Measurements from ENCODE around the gene KRTAP5-7. TPM values are rescaled to one million over a fixed set of nuclear protein-coding genes. Genes with fewer than 3 reads are reported as not detected.

KRTAP5-7 gene
- total RNA-seq, 1 experiment from 2014 or later, result not detected

DNA sequence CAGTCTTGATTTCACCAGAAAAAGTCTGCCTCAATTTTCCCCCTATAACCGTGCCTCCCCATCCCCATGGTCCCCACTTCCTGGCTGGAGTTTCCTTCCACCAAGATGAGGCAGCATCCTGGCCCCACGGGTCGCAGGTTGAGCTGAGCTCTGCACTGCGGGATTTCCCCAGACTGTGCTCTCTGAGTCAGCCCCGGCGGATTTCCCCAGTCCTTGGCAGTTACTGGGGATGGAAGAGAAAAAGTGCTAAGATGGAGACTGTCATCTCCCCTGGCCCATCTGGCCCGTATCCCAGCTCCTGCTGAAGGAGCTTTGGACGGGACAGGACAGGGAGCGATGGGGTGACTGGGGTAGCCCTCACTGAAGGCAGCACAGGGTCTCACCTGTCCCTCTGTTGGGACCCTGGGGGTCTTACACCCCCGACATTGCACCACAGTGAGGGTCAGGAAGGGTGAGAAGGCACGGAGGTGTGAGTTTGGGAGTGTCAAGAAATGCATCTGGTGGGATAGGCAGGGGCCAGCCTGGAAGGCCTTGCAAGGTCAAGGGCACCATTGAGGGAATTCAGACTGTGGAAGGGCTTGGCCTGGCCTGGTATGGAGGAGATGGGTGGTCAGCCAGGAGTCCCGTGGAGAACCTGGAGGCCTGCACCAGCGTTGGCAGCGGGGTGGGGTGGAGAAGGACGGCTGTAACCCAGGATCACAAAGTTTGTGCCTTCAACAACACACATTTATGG, 37.6 kb upstream of the KRTAP5-7 start:
- no peak for DNase-seq (ENCODE audit: low read depth in 1 of 2, low spot score in 2 of 2)
- no peak overlapping the region for H3K27ac ChIP-seq
- no peaks in the 10 kb centered on the region for H3K27me3 ChIP-seq (replicated peaks)
- H3K36me3 ChIP-seq, result no peaks in the 10 kb centered on the region
- H3K4me3 ChIP-seq, result no peak overlapping the region
- H3K4me1 ChIP-seq (replicated peaks), result no peaks in the 10 kb centered on the region
- no peaks in the 10 kb centered on the region for H3K9me3 ChIP-seq (replicated peaks)

- Histone ChIP-seq H3K36me3 (no peaks in the 10 kb centered on the region), H3K27ac (no peak overlapping the region), H3K9me3 (replicated peaks) (no peaks in the 10 kb centered on the region), H3K4me1 (replicated peaks) (no peaks in the 10 kb centered on the region), H3K27me3 (replicated peaks) (no peaks in the 10 kb centered on the region), H3K4me3 (no peak overlapping the region)
- DNase-seq (ENCODE audit: low read depth in 1 of 2, low spot score in 2 of 2), result no peak
Measured at GRCh38 chr11:71490044-71490730, 36.9 kb upstream of the KRTAP5-7 start.

DNA sequence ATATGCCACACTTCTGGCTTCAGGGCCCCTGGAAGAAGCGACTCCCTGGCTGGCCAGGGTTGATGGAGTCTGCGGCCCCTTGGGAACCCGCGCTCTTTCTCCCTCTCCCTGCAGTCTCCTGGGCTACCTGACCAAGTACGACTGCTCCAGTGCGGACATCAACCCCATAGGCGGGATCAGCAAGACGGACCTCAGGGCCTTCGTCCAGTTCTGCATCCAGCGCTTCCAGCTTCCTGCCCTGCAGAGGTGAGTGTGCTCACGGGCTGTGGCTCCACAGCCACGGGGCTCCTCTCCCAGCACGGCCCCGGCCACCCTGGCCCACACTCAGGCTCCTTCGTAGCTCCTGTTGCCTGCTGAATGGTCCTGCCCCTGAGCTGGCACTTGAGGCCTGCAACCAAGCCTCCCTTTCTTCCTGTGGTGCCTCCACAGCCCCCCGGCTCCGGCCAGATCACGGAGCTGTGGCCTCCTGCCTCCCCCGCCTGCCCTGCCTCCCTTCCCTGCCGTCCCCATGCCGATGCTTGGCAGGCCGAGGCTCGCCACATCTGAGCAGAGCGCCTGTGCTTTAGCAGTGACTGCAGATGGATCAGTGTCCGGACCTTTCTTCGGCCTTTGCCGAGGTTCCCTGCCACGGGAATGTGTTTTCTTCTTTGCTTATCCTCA, 36.2 kb upstream of the KRTAP5-7 start:
- H3K27ac ChIP-seq, result no peak overlapping the region
- H3K27me3 ChIP-seq (replicated peaks), result no peaks in the 10 kb centered on the region
- no peak overlapping the region for H3K4me3 ChIP-seq
- no peak for DNase-seq (ENCODE audit: low read depth in 1 of 2, low spot score in 2 of 2)
- no peaks in the 10 kb centered on the region for H3K4me1 ChIP-seq (replicated peaks)
- no peaks in the 10 kb centered on the region for H3K36me3 ChIP-seq
- no peaks in the 10 kb centered on the region for H3K9me3 ChIP-seq (replicated peaks)

- no peaks in the 10 kb centered on the region for H3K9me3 ChIP-seq (replicated peaks)
- H3K27ac ChIP-seq, result no peak overlapping the region
- no peak for DNase-seq (ENCODE audit: low read depth in 1 of 2, low spot score in 2 of 2)
Measured at GRCh38 chr11:71491531-71491930, 35.5 kb upstream of the KRTAP5-7 start.

DNA sequence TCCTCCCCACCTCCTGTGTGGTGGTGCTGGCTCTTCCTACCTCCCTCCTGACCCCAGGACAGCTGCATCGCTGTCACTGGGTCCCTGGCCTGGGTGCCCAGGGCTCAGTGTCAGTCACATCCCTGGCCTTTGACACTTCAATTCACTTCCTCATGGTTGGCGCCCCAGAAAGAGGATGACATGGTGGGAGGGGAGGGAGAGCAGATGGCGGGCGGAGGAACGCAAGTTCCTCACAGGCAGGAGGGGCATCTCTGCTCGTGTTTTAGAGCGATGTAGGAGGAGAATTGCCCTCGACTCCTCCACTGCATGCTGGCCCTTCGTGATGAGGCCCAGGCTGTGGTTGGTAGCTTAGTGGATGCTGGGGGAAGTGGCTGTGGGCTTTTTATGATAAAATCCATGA, 35.1 kb upstream of the KRTAP5-7 start:
- no peak for DNase-seq (ENCODE audit: low read depth in 1 of 2, low spot score in 2 of 2)
- Histone ChIP-seq H3K9me3 (replicated peaks) (no peaks in the 10 kb centered on the region), H3K36me3 (no peaks in the 10 kb centered on the region), H3K27me3 (replicated peaks) (no peaks in the 10 kb centered on the region), H3K27ac (no peak overlapping the region), H3K4me1 (replicated peaks) (no peaks in the 10 kb centered on the region), H3K4me3 (no peak overlapping the region)

More at GRCh38 chr11:71491531-71491930, 35.5 kb upstream of the KRTAP5-7 start:
- no peaks in the 10 kb centered on the region for H3K36me3 ChIP-seq
- H3K27me3 ChIP-seq (replicated peaks), result no peaks in the 10 kb centered on the region
- H3K4me1 ChIP-seq (replicated peaks), result no peaks in the 10 kb centered on the region
- no peak overlapping the region for H3K4me3 ChIP-seq

- Histone ChIP-seq H3K9me3 (replicated peaks) (no peaks in the 10 kb centered on the region), H3K4me3 (no peak overlapping the region), H3K27ac (no peak overlapping the region), H3K27me3 (replicated peaks) (no peaks in the 10 kb centered on the region), H3K4me1 (replicated peaks) (no peaks in the 10 kb centered on the region), H3K36me3 (no peaks in the 10 kb centered on the region; the same call in 1 of the 2 replicates)
- no peak for DNase-seq (ENCODE audit: low read depth in 1 of 2, low spot score in 2 of 2)
Measured at GRCh38 chr11:71495286-71496230, 31.5 kb upstream of the KRTAP5-7 start.

DNA sequence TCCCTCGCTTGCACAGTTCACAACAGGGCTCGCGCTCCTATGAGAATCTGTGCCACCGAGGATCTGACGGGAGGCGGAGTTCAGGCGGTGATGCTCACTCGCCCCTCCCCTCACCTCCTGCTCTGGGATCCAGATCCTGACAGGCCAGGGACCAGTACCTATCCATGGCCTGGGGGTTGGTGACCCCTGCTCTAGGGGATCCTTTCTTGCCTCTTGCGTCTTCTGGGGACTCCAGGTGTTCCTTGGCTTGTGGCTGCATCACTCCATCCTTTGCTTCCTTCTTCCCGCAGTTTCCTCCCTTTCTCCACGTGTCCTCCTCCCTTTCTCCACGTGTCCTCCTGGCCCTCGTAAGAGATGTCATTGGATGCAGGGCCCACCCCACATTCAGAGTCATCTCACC, 30.6 kb upstream of the KRTAP5-7 start:
- no peaks in the 10 kb centered on the region for H3K27me3 ChIP-seq (replicated peaks)
- H3K9me3 ChIP-seq (replicated peaks), result no peaks in the 10 kb centered on the region
- no peak overlapping the region for H3K4me3 ChIP-seq
- no peaks in the 10 kb centered on the region; the same call in 1 of the 2 replicates for H3K36me3 ChIP-seq
- DNase-seq (ENCODE audit: low read depth in 1 of 2, low spot score in 2 of 2), result no peak
- no peaks in the 10 kb centered on the region for H3K4me1 ChIP-seq (replicated peaks)
- H3K27ac ChIP-seq, result no peak overlapping the region

GRCh38 chr11:71498091-71498490, 29.0 kb upstream of the KRTAP5-7 start:
- no peaks in the 10 kb centered on the region for H3K9me3 ChIP-seq (replicated peaks)
- no peaks in the 10 kb centered on the region; the same call in 1 of the 2 replicates for H3K36me3 ChIP-seq
- H3K4me3 ChIP-seq, result no peak overlapping the region
- no peaks in the 10 kb centered on the region for H3K4me1 ChIP-seq (replicated peaks)
- no peak overlapping the region for H3K27ac ChIP-seq
- no peaks in the 10 kb centered on the region for H3K27me3 ChIP-seq (replicated peaks)
- DNase-seq (ENCODE audit: low read depth in 1 of 2, low spot score in 2 of 2), result no peak

DNA sequence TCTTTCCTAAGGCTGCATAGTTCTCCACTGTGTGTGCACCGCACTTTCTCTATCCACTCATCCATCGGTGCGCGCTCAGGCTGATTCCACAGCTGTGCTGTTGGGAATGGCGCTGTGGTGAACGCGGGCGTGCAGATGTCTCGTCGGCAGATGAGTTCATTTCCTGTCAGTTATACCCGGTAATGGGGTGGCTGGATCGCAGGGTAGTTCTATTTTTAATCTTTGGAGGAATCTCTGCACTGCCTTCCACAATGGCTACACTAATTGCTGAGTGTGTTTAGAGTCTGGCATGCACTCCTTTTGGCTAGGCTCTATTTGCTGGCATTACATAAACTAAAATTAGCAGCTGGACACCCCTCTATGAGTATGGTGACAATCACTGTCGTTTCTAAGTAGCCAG, 27.9 kb upstream of the KRTAP5-7 start:
- Histone ChIP-seq H3K4me3 (no peak overlapping the region), H3K27ac (no peak overlapping the region), H3K4me1 (replicated peaks) (no peaks in the 10 kb centered on the region), H3K27me3 (replicated peaks) (no peaks in the 10 kb centered on the region), H3K9me3 (replicated peaks) (no peaks in the 10 kb centered on the region), H3K36me3 (no peaks in the 10 kb centered on the region; the same call in 1 of the 2 replicates)
- no peak for DNase-seq (ENCODE audit: low read depth in 1 of 2, low spot score in 2 of 2)

- Histone ChIP-seq H3K9me3 (replicated peaks) (no peaks in the 10 kb centered on the region), H3K4me3 (no peak overlapping the region), H3K27ac (no peak overlapping the region), H3K36me3 (no peaks in the 10 kb centered on the region; the same call in 1 of the 2 replicates), H3K27me3 (replicated peaks) (no peaks in the 10 kb centered on the region), H3K4me1 (replicated peaks) (no peaks in the 10 kb centered on the region)
- DNase-seq (ENCODE audit: low read depth in 1 of 2, low spot score in 2 of 2), result no peak
Measured at GRCh38 chr11:71499546-71499945, 27.5 kb upstream of the KRTAP5-7 start.

DNA sequence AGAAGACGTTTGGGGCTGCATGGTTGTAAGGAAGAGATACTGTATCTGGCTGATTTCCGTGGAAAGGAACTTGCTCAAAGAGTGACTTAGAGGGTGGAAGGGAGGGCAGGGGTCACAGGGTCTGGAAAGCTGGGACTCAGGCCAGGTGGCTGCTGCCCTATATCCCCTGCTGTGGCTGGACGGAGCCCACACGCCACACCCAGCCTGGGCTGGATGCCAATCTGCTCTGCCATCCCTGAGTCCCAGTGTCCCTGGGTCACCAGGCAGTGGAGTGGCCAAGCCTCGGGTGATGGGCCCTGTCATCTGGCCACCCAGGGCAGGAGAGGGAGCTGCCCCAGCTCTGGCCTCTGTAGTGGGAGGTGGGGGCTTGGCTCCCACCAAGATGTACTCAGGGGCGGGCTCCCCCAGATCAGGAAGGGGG, 26.5 kb upstream of the KRTAP5-7 start:
- H3K4me1 ChIP-seq (replicated peaks), result no peaks in the 10 kb centered on the region
- no peaks in the 10 kb centered on the region for H3K9me3 ChIP-seq (replicated peaks)
- no peaks in the 10 kb centered on the region; the same call in 1 of the 2 replicates for H3K36me3 ChIP-seq
- H3K27ac ChIP-seq, result no peak overlapping the region
- H3K4me3 ChIP-seq, result no peak overlapping the region
- DNase-seq (ENCODE audit: low read depth in 1 of 2, low spot score in 2 of 2), result no peak
- no peaks in the 10 kb centered on the region for H3K27me3 ChIP-seq (replicated peaks)

- H3K27ac ChIP-seq, result no peak overlapping the region
- no peak overlapping the region for H3K4me3 ChIP-seq
- DNase-seq (ENCODE audit: low read depth in 1 of 2, low spot score in 2 of 2), result no peak
- H3K9me3 ChIP-seq (replicated peaks), result no peaks in the 10 kb centered on the region
- no peaks in the 10 kb centered on the region; the same call in 1 of the 2 replicates for H3K36me3 ChIP-seq
- H3K27me3 ChIP-seq (replicated peaks), result no peaks in the 10 kb centered on the region
- H3K4me1 ChIP-seq (replicated peaks), result no peaks in the 10 kb centered on the region
Measured at GRCh38 chr11:71501071-71501985, 25.7 kb upstream of the KRTAP5-7 start.

Data from SJSA1 (cell line).